Measurements from ENCODE around the gene LMCD1. TPM values are rescaled to one million over a fixed set of nuclear protein-coding genes. Genes with fewer than 3 reads are reported as not detected.
A peak's percentile ranks its signal among the peaks of the same experiment; 100 is the strongest.

Gene LMCD1
- polyA plus RNA-seq, 1 of the 3 experiments (the other 2 are of a cell fraction) = 23.6 TPM

DNA sequence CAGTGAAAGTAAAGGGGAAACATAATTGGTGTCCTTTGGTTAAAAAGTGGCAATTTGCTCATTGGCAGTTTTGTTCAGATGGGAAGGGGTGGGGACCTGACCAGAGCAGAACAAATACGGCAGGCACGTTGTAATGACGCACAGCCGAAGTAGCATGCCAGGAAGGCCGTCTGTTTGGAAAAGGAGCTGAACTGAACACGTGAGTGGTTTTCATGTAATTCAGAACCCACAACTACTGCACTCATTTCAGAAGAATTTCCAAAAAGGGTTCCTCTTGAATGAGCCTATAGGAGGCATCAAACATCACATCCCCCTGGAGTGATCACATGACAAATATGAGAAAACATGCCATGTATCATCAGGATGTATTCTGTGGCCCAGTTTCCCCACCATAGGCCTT is 42.9 kb upstream of the LMCD1 start:
- Histone ChIP-seq H4K20me1 (ENCODE audit: insufficient read depth) (no peaks in the 10 kb centered on the region), H3K9me2 (no peaks in the 10 kb centered on the region), H3K4me3 (ENCODE audit: low read depth in 2 of 2, low read length in 1 of 2) (no peak overlapping the region), H3K4me2 (no peak overlapping the region), H3K79me2 (ENCODE audit: insufficient read depth) (no peaks in the 10 kb centered on the region), H2AFZ (ENCODE audit: low read depth) (no peak overlapping the region), H3K27me3 (ENCODE audit: insufficient read depth) (no peaks in the 10 kb centered on the region), H3K27ac (ENCODE audit: low read depth in 2 of 2, low read length in 1 of 2) (peak overlapping the region in 1 of 2 experiments; percentile 58; a peak in 2 of 4 replicates), H3K36me3 (replicated peaks in 1 of 2; ENCODE audit: control insufficient read depth in 1 of 2, insufficient read depth in 2 of 2, low read length in 1 of 2) (no peaks in the 10 kb centered on the region), H3K9me3 (no peaks in the 10 kb centered on the region), H3K4me1 (ENCODE audit: control insufficient read depth in 1 of 2, insufficient read depth in 2 of 2, low read depth in 1 of 2, low read length in 1 of 2) (peaks cover 0 to 2% of the 10 kb centered on the region in 2 experiments; a peak in 2 of 4 replicates), H3K9ac (no peak overlapping the region), H3F3A (replicated peaks; ENCODE audit: insufficient read depth) (peaks cover 9% of the 10 kb centered on the region)
- CTCF ChIA-PET = interaction anchor here (0.8 to 1.4 kb wide), 3 partner anchors 10 to 17 kb away, joined by 3 to 4 read pairs (median 3); no protein-coding TSS in a partner anchor
- no peak for DNase-seq
- POLR2A ChIA-PET = interaction anchor here (0.5 kb wide), 1 partner anchor 36 kb away, joined by 3 read pairs; no protein-coding TSS in a partner anchor
- WGBS (ENCODE audit: low lambda C conversion rate) = 89% methylated on average over 6 of the region's 6 CpGs
- TF ChIP-seq GATA2 (CRISPR knock-in tag; IDR thresholded peaks at IDR 0.05) (no peak), RFX5 (IDR thresholded peaks at IDR 0.05; ENCODE audit: low read length) (no peak), TAF1 (IDR thresholded peaks at IDR 0.05; ENCODE audit: borderline replicate concordance, low read depth, low read length) (no peak), MEF2A (IDR thresholded peaks at IDR 0.05; ENCODE audit: borderline replicate concordance, low read depth) (no peak), YY1 (IDR thresholded peaks at IDR 0.05; ENCODE audit: low read depth) (no peak), TCF12 (IDR thresholded peaks at IDR 0.05) (no peak), NRF1 (IDR thresholded peaks at IDR 0.05; ENCODE audit: low read depth, low read length) (no peak)
- TF ChIP-seq, protein P1, sequence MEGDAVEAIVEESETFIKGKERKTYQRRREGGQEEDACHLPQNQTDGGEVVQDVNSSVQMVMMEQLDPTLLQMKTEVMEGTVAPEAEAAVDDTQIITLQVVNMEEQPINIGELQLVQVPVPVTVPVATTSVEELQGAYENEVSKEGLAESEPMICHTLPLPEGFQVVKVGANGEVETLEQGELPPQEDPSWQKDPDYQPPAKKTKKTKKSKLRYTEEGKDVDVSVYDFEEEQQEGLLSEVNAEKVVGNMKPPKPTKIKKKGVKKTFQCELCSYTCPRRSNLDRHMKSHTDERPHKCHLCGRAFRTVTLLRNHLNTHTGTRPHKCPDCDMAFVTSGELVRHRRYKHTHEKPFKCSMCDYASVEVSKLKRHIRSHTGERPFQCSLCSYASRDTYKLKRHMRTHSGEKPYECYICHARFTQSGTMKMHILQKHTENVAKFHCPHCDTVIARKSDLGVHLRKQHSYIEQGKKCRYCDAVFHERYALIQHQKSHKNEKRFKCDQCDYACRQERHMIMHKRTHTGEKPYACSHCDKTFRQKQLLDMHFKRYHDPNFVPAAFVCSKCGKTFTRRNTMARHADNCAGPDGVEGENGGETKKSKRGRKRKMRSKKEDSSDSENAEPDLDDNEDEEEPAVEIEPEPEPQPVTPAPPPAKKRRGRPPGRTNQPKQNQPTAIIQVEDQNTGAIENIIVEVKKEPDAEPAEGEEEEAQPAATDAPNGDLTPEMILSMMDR (IDR thresholded peaks at IDR 0.05) = no peak
- TF ChIP-seq, protein P2, sequence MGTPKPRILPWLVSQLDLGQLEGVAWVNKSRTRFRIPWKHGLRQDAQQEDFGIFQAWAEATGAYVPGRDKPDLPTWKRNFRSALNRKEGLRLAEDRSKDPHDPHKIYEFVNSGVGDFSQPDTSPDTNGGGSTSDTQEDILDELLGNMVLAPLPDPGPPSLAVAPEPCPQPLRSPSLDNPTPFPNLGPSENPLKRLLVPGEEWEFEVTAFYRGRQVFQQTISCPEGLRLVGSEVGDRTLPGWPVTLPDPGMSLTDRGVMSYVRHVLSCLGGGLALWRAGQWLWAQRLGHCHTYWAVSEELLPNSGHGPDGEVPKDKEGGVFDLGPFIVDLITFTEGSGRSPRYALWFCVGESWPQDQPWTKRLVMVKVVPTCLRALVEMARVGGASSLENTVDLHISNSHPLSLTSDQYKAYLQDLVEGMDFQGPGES (IDR thresholded peaks at IDR 0.05; ENCODE audit: low read depth, low read length) = no peak
- TF ChIP-seq, protein P3, sequence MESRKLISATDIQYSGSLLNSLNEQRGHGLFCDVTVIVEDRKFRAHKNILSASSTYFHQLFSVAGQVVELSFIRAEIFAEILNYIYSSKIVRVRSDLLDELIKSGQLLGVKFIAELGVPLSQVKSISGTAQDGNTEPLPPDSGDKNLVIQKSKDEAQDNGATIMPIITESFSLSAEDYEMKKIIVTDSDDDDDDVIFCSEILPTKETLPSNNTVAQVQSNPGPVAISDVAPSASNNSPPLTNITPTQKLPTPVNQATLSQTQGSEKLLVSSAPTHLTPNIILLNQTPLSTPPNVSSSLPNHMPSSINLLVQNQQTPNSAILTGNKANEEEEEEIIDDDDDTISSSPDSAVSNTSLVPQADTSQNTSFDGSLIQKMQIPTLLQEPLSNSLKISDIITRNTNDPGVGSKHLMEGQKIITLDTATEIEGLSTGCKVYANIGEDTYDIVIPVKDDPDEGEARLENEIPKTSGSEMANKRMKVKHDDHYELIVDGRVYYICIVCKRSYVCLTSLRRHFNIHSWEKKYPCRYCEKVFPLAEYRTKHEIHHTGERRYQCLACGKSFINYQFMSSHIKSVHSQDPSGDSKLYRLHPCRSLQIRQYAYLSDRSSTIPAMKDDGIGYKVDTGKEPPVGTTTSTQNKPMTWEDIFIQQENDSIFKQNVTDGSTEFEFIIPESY (IDR thresholded peaks at IDR 0.05; ENCODE audit: borderline replicate concordance, low read depth) = no peak
- TF ChIP-seq, protein P4, sequence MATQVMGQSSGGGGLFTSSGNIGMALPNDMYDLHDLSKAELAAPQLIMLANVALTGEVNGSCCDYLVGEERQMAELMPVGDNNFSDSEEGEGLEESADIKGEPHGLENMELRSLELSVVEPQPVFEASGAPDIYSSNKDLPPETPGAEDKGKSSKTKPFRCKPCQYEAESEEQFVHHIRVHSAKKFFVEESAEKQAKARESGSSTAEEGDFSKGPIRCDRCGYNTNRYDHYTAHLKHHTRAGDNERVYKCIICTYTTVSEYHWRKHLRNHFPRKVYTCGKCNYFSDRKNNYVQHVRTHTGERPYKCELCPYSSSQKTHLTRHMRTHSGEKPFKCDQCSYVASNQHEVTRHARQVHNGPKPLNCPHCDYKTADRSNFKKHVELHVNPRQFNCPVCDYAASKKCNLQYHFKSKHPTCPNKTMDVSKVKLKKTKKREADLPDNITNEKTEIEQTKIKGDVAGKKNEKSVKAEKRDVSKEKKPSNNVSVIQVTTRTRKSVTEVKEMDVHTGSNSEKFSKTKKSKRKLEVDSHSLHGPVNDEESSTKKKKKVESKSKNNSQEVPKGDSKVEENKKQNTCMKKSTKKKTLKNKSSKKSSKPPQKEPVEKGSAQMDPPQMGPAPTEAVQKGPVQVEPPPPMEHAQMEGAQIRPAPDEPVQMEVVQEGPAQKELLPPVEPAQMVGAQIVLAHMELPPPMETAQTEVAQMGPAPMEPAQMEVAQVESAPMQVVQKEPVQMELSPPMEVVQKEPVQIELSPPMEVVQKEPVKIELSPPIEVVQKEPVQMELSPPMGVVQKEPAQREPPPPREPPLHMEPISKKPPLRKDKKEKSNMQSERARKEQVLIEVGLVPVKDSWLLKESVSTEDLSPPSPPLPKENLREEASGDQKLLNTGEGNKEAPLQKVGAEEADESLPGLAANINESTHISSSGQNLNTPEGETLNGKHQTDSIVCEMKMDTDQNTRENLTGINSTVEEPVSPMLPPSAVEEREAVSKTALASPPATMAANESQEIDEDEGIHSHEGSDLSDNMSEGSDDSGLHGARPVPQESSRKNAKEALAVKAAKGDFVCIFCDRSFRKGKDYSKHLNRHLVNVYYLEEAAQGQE (IDR thresholded peaks at IDR 0.05; ENCODE audit: low read depth, low read length) = no peak
